KMS-11 (cell line): ENCODE results near the gene CTNNA1.

Source experiments
- H2AFZ ChIP-seq: fragments of 200-600 bp; sonication (generic); 2 replicates; pipeline ENCODE4 v1.6.1; 2016; ENCODE audit warnings: antibody characterized with exemption, mixed run types, low read depth
- H3K27ac ChIP-seq: fragments of 200-600 bp; sonication (generic); 2 replicates; pipeline ENCODE4 v1.6.1; 2016; ENCODE audit warnings: mild to moderate bottlenecking, mixed run types
- H3K27me3 ChIP-seq: fragments of 200-600 bp; sonication (generic); 2 replicates; pipeline ENCODE4 v1.6.1; 2017; ENCODE audit warnings: mild to moderate bottlenecking, low read depth, mixed run types, moderate library complexity; ENCODE audit not compliant: insufficient read depth
- H3K36me3 ChIP-seq: fragments of 200-600 bp; sonication (generic); 2 replicates; pipeline ENCODE4 v1.6.1; 2017; ENCODE audit warnings: mild to moderate bottlenecking, mixed run types; ENCODE audit not compliant: insufficient read depth
- H3K4me1 ChIP-seq: fragments of 200-600 bp; sonication (generic); 2 replicates; pipeline ENCODE4 v1.6.1; 2016; ENCODE audit warnings: mild to moderate bottlenecking, low read depth, mixed run types; ENCODE audit not compliant: poor library complexity, severe bottlenecking
- H3K4me2 ChIP-seq: fragments of 200-600 bp; sonication (generic); 2 replicates; pipeline ENCODE4 v1.7.0; 2016; ENCODE audit warnings: mild to moderate bottlenecking, mixed run types
- H3K4me3 ChIP-seq: fragments of 200-600 bp; sonication (generic); IDR thresholded peaks from 2 replicates; pipeline ENCODE4 v1.6.1; 2017; ENCODE audit warnings: low read depth, low read length, mixed read lengths; ENCODE audit not compliant: insufficient read depth
- H3K79me2 ChIP-seq: fragments of 200-600 bp; sonication (generic); 2 replicates; pipeline ENCODE4 v1.6.1; 2016; ENCODE audit warnings: low read depth, mixed run types; ENCODE audit not compliant: insufficient read depth
- H3K9ac ChIP-seq: fragments of 200-600 bp; sonication (generic); 2 replicates; pipeline ENCODE4 v1.6.1; 2016; ENCODE audit warnings: mild to moderate bottlenecking, mixed run types
- H4K20me1 ChIP-seq: fragments of 200-600 bp; sonication (generic); 2 replicates; pipeline ENCODE4 v1.6.1; 2016; ENCODE audit warnings: mild to moderate bottlenecking, mixed run types; ENCODE audit not compliant: insufficient read depth
- TF ChIP-seq, protein P1 (sequence below): fragments of 200-600 bp; sonication (generic); conservative IDR thresholded peaks from 2 replicates; pipeline ENCODE4 v1.6.1; 2017; ENCODE audit warnings: low read depth, mild to moderate bottlenecking, antibody characterized with exemption, low read length, moderate library complexity, mixed read lengths

Gene CTNNA1

DNA sequence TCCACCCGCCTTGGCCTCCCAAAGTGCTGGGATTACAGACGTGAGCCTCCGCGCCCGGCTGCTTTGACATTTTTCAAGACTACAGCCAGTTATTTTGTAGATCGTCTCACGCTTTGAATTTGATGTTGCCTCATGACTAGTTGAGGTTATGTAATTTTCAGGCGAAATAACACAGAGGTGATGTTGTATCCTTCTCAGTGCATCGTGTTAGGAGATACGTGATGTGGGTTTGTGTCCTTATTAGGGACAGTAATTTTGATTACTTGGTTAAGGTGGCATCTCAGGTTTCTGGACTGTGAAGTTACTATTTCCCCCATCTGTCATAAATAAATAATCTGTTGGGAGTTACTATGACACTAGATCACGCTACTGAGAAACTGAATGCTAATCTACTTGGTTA, 25.0 kb downstream of the CTNNA1 start:
- no peaks in the 10 kb centered on the region for H3K36me3 ChIP-seq
- H3K4me1 ChIP-seq = no peaks in the 10 kb centered on the region
- H3K4me2 ChIP-seq = no peak overlapping the region
- H4K20me1 ChIP-seq = no peaks in the 10 kb centered on the region
- H3K9ac ChIP-seq = no peak overlapping the region
- no peak overlapping the region for H3K4me3 ChIP-seq
- H3K27ac ChIP-seq = no peak overlapping the region
- H3K79me2 ChIP-seq = peaks cover 7% of the 10 kb centered on the region; the same call in 1 of the 2 replicates
- H3K27me3 ChIP-seq = no peaks in the 10 kb centered on the region
- TF ChIP-seq, protein P1, sequence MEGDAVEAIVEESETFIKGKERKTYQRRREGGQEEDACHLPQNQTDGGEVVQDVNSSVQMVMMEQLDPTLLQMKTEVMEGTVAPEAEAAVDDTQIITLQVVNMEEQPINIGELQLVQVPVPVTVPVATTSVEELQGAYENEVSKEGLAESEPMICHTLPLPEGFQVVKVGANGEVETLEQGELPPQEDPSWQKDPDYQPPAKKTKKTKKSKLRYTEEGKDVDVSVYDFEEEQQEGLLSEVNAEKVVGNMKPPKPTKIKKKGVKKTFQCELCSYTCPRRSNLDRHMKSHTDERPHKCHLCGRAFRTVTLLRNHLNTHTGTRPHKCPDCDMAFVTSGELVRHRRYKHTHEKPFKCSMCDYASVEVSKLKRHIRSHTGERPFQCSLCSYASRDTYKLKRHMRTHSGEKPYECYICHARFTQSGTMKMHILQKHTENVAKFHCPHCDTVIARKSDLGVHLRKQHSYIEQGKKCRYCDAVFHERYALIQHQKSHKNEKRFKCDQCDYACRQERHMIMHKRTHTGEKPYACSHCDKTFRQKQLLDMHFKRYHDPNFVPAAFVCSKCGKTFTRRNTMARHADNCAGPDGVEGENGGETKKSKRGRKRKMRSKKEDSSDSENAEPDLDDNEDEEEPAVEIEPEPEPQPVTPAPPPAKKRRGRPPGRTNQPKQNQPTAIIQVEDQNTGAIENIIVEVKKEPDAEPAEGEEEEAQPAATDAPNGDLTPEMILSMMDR = no peak
- no peak overlapping the region for H2AFZ ChIP-seq

- no peaks in the 10 kb centered on the region for H3K27me3 ChIP-seq
- no peaks in the 10 kb centered on the region for H3K36me3 ChIP-seq
- no peak overlapping the region for H3K4me2 ChIP-seq
- no peaks in the 10 kb centered on the region for H4K20me1 ChIP-seq
- TF ChIP-seq, protein P1 = no peak
- H3K79me2 ChIP-seq = no peaks in the 10 kb centered on the region; the same call in 1 of the 2 replicates
- no peak overlapping the region for H3K4me3 ChIP-seq
- H2AFZ ChIP-seq = no peak overlapping the region
- H3K9ac ChIP-seq = no peak overlapping the region
- H3K4me1 ChIP-seq = no peaks in the 10 kb centered on the region
- H3K27ac ChIP-seq = no peak overlapping the region
These were observed 30.8 kb downstream of the CTNNA1 start for GRCh38 chr5:138783976-138784375.

- H3K4me2 ChIP-seq = no peak overlapping the region
- H2AFZ ChIP-seq = no peak overlapping the region
- peaks cover 6% of the 10 kb centered on the region for H3K4me1 ChIP-seq
- H3K9ac ChIP-seq = no peak overlapping the region
- H3K27ac ChIP-seq = no peak overlapping the region
- H3K4me3 ChIP-seq = no peak overlapping the region
- H3K79me2 ChIP-seq = no peaks in the 10 kb centered on the region; the same call in 1 of the 2 replicates
- TF ChIP-seq, protein P1 = no peak
- no peaks in the 10 kb centered on the region for H3K36me3 ChIP-seq
- H3K27me3 ChIP-seq = no peaks in the 10 kb centered on the region
- no peaks in the 10 kb centered on the region for H4K20me1 ChIP-seq
These were observed 31.4 kb downstream of the CTNNA1 start for GRCh38 chr5:138784590-138784989.

DNA sequence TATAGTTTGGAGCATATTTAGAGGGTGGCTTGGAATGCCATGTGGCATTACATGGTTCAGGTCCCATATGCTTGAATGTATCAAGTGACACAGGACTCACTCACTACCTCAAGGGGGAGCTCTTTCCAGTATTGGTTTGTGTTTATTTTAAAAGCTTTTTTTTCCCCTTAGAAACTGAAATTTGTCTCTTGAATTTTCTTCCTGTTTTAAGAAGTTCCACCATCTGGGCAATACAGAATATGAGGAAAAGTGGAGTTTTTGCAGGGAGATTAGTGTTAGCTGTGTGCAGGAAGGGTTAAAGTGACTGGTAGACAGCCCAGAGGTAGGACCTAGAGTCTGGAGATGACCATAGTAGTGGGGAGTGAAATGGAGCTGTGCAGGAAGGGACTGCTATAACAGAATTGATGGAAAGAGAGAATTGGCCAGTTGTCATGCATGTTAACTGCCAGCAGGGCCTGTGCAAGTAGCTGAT, 36.6 kb downstream of the CTNNA1 start:
- H3K4me3 ChIP-seq = no peak overlapping the region
- H3K27me3 ChIP-seq = no peaks in the 10 kb centered on the region
- no peak overlapping the region for H2AFZ ChIP-seq
- H3K79me2 ChIP-seq = no peaks in the 10 kb centered on the region
- H3K27ac ChIP-seq = no peak overlapping the region
- no peak overlapping the region for H3K4me2 ChIP-seq
- TF ChIP-seq, protein P1 = peak; percentile 83
- H3K9ac ChIP-seq = no peak overlapping the region
- H3K4me1 ChIP-seq = peaks cover 9% of the 10 kb centered on the region
- no peaks in the 10 kb centered on the region for H4K20me1 ChIP-seq
- no peaks in the 10 kb centered on the region for H3K36me3 ChIP-seq
